AML-193 (cell line): ENCODE data around the gene MSH4.

ENCODE experiments used
- DNase-seq, 2 experiments: peaks; one replicate each; lab custom pipeline; 2025; lab: John Stamatoyannopoulos, UW

The MSH4 gene

GRCh38 chr1:75937034-75937433 is 140.4 kb downstream of the MSH4 start:
- no peak for DNase-seq

GRCh38 chr1:75943037-75943436 is 146.4 kb downstream of the MSH4 start:
- peak; percentile 69 to 77 for DNase-seq

GRCh38 chr1:75950176-75950575 is 153.5 kb downstream of the MSH4 start:
- no peak for DNase-seq

GRCh38 chr1:75952016-75952415 is 155.3 kb downstream of the MSH4 start:
- no peak for DNase-seq

- no peak for DNase-seq
These were observed 156.8 kb downstream of the MSH4 start for GRCh38 chr1:75953461-75953860.

- DNase-seq, result peak; percentile 40 to 45
These were observed 157.9 kb downstream of the MSH4 start for GRCh38 chr1:75954586-75954985.
